Neural cell (in vitro differentiated cells): Measurements from ENCODE around the gene TP53AIP1. TPM values are rescaled to one million over a fixed set of nuclear protein-coding genes. Genes with fewer than 3 reads are reported as not detected.

Source experiments
- H2AFZ ChIP-seq: fragments of 200-600, 300-800 bp; sonication (generic), shearing (Covaris generic); 2 replicates; pipeline ENCODE4 v1.6.0; 2014; ENCODE audit warnings: low read depth, mild to moderate bottlenecking, antibody characterized with exemption, low read length, moderate library complexity
- H3F3A ChIP-seq: fragments of 200-600 bp; shearing (Covaris generic); 2 replicates; pipeline ENCODE4 v1.6.1; 2016; ENCODE audit warnings: mild to moderate bottlenecking, moderate library complexity, mixed read lengths, antibody characterized with exemption, low read length; ENCODE audit not compliant: insufficient read depth, poor library complexity, severe bottlenecking
- H3K27ac ChIP-seq: fragments of 200-600, 300-800 bp; sonication (generic), shearing (Covaris generic); 2 replicates; pipeline ENCODE4 v1.5.1; 2014; ENCODE audit warnings: mild to moderate bottlenecking, low read length, moderate library complexity
- H3K27me3 ChIP-seq: fragments of 300-800, 200-600 bp; sonication (generic), shearing (Covaris generic); 2 replicates; pipeline ENCODE4 v1.6.0; 2014; ENCODE audit warnings: mild to moderate bottlenecking, low read depth, low read length, moderate library complexity; ENCODE audit not compliant: insufficient read depth
- H3K36me3 ChIP-seq: fragments of 300-800, 200-600 bp; sonication (generic), shearing (Covaris generic); 2 replicates; pipeline ENCODE4 v1.5.1; 2014; ENCODE audit warnings: mild to moderate bottlenecking, antibody characterized with exemption, low read length, moderate library complexity; ENCODE audit not compliant: insufficient read depth
- H3K4me2 ChIP-seq: fragments of 300-800, 200-600 bp; sonication (generic), shearing (Covaris generic); 2 replicates; pipeline ENCODE4 v1.6.0; 2014; ENCODE audit warnings: mild to moderate bottlenecking, low read length
- H3K4me3 ChIP-seq: fragments of 300-800, 200-600 bp; sonication (generic), shearing (Covaris generic); 2 replicates; pipeline ENCODE4 v1.5.1; 2014; ENCODE audit warnings: mild to moderate bottlenecking, low read length, moderate library complexity
- H3K79me2 ChIP-seq: fragments of 200-600 bp; shearing (Covaris generic); replicated peaks from 2 replicates; pipeline ENCODE4 v1.6.0; 2014; ENCODE audit warnings: mild to moderate bottlenecking, low read length, moderate library complexity; ENCODE audit not compliant: insufficient read depth
- H3K9ac ChIP-seq: fragments of 300-800, 200-600 bp; sonication (generic), shearing (Covaris generic); 2 replicates; pipeline ENCODE4 v1.6.1; 2016; ENCODE audit warnings: mild to moderate bottlenecking, low read length, mixed read lengths
- H3K9me2 ChIP-seq: fragments of 200-600 bp; shearing (Covaris generic); 2 replicates; pipeline ENCODE4 v1.6.1; 2016; ENCODE audit warnings: mild to moderate bottlenecking, low read length, mixed read lengths; ENCODE audit not compliant: insufficient read depth
- H3K9me3 ChIP-seq: fragments of 200-600, 300-800 bp; sonication (generic), shearing (Covaris generic); 2 replicates; pipeline ENCODE4 v1.6.1; 2016; ENCODE audit warnings: mild to moderate bottlenecking, mixed run types, low read length, moderate library complexity, mixed read lengths
- H4K20me1 ChIP-seq: fragments of 200-600 bp; shearing (Covaris generic); 2 replicates; pipeline ENCODE4 v1.6.1; 2016; ENCODE audit warnings: mild to moderate bottlenecking, mixed run types; ENCODE audit not compliant: insufficient read depth
- CTCF ChIP-seq: fragments of 450-650 bp; IDR thresholded peaks from 2 replicates; pipeline ENCODE4 v1.5.1; 2014; ENCODE audit warnings: antibody characterized with exemption, mild to moderate bottlenecking, moderate library complexity; ENCODE audit not compliant: poor library complexity, severe bottlenecking
- EP300 ChIP-seq: fragments of 450-650 bp; conservative IDR thresholded peaks from 2 replicates; pipeline ENCODE4 v1.6.1; 2014; ENCODE audit warnings: antibody characterized with exemption, mild to moderate bottlenecking, moderate library complexity; ENCODE audit not compliant: poor library complexity, severe bottlenecking
- EZH2 ChIP-seq: fragments of 200-600, 300-800 bp; shearing (Covaris generic), sonication (generic); IDR thresholded peaks from 2 replicates; pipeline ENCODE4 v1.6.1; 2014; ENCODE audit warnings: antibody characterized with exemption, low read length, borderline replicate concordance, mild to moderate bottlenecking; ENCODE audit not compliant: insufficient read depth, poor library complexity, severe bottlenecking
- MXI1 ChIP-seq: fragments of 450-650 bp; conservative IDR thresholded peaks from 2 replicates; pipeline ENCODE4 v1.6.1; 2014; ENCODE audit warnings: antibody characterized with exemption, mild to moderate bottlenecking; ENCODE audit not compliant: poor library complexity, severe bottlenecking
- POLR2AphosphoS5 ChIP-seq: IDR thresholded peaks from 2 replicates; pipeline ENCODE4 v1.6.1; 2012
- RAD21 ChIP-seq: fragments of 450-650 bp; conservative IDR thresholded peaks from 2 replicates; pipeline ENCODE4 v1.6.1; 2014; ENCODE audit warnings: antibody characterized with exemption, mild to moderate bottlenecking, moderate library complexity
- REST ChIP-seq: IDR thresholded peaks from 2 replicates; pipeline ENCODE4 v1.6.1; 2012; ENCODE audit warnings: borderline replicate concordance
- SMC3 ChIP-seq: fragments of 450-650 bp; conservative IDR thresholded peaks from 2 replicates; pipeline ENCODE4 v1.6.1; 2014; ENCODE audit warnings: antibody characterized with exemption, mild to moderate bottlenecking, moderate library complexity; ENCODE audit not compliant: poor library complexity
- TAF1 ChIP-seq: IDR thresholded peaks from 2 replicates; pipeline ENCODE4 v1.6.1; 2012; ENCODE audit warnings: low read depth
- polyA plus RNA-seq: library from polyadenylated mRNA; depleted of rRNA; stranded (reverse); fragments of >200 nt; gene quantifications from 2 replicates; pipeline ENCODE4 v1.2.3, GENCODE V29; 2014

Gene TP53AIP1
- polyA plus RNA-seq, 1 donor from 2014 or later = 0.68 TPM

GRCh38 chr11:128916037-128916572, 26.6 kb downstream of the TP53AIP1 start:
- Histone ChIP-seq H3K36me3 (no peaks in the 10 kb centered on the region), H3K27ac (no peak overlapping the region), H3K79me2 (no peaks in the 10 kb centered on the region), H4K20me1 (no peaks in the 10 kb centered on the region), H3K9ac (no peak overlapping the region), H3K4me2 (no peak overlapping the region), H3K4me3 (no peak overlapping the region), H3K27me3 (no peaks in the 10 kb centered on the region), H2AFZ (no peak overlapping the region), H3F3A (no peaks in the 10 kb centered on the region), H3K9me3 (no peaks in the 10 kb centered on the region), H3K9me2 (no peaks in the 10 kb centered on the region)
- no peak for TF ChIP-seq RAD21
- TF ChIP-seq POLR2AphosphoS5 = no peak
- TF ChIP-seq EP300 = no peak
- TF ChIP-seq CTCF = no peak
- no peak for TF ChIP-seq MXI1
- no peak for TF ChIP-seq SMC3
- TF ChIP-seq REST = no peak
- no peak for TF ChIP-seq EZH2
- no peak for TF ChIP-seq TAF1

DNA sequence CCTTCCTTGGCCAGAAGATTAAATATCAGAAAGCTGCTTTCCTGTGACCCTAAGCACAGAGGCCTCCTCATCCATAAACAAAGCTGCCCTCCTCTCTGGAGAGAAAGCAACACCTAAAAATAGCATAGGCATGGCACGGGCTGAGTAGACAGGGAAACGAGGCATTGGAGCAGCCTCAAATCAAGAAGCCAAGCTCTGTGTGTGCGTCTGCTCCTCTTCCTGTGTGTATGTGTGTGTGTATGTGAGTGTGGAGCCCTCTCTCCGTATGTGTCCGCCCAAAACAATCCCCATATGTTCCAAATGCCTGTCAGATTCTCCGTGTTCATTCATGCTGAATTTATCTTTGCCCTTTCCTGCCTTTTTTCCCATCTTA, 27.5 kb downstream of the TP53AIP1 start:
- peak overlapping the region; percentile 33 for H3K27ac ChIP-seq
- H3K4me3 ChIP-seq = no peak overlapping the region
- H3K9ac ChIP-seq = no peak overlapping the region
- no peak overlapping the region for H2AFZ ChIP-seq
- no peaks in the 10 kb centered on the region for H3K36me3 ChIP-seq
- TF ChIP-seq POLR2AphosphoS5 (no peak), CTCF (no peak), TAF1 (no peak), RAD21 (no peak), EP300 (no peak), MXI1 (no peak), EZH2 (no peak), REST (no peak), SMC3 (no peak)
- H3K79me2 ChIP-seq = no peaks in the 10 kb centered on the region
- H3K4me2 ChIP-seq = no peak overlapping the region
- no peaks in the 10 kb centered on the region for H3K9me3 ChIP-seq
- no peaks in the 10 kb centered on the region for H4K20me1 ChIP-seq
- H3K9me2 ChIP-seq = no peaks in the 10 kb centered on the region
- no peaks in the 10 kb centered on the region for H3K27me3 ChIP-seq
- H3F3A ChIP-seq = no peaks in the 10 kb centered on the region
